HAP-1 (cell line): ENCODE data around the gene HDHD5.

Experiments
- DNase-seq, 2 experiments: peaks; one replicate each; pipeline ENCODE4 v3.0.0-alpha.2; 2016 to 2020; ENCODE audit warnings: low spot score in 2 of 2
- H3K27me3 ChIP-seq: fragments of 250-450 bp; sonication (Bioruptor Pico); 2 replicates; pipeline ENCODE4 v1.5.1; 2020; ENCODE audit warnings: low read depth, mild to moderate bottlenecking, moderate library complexity
- H3K36me3 ChIP-seq: fragments of 250-450 bp; sonication (Bioruptor Pico); replicated peaks from 2 replicates; pipeline ENCODE4 v1.5.1; 2020; ENCODE audit warnings: mild to moderate bottlenecking
- H3K4me1 ChIP-seq: fragments of 250-450 bp; sonication (Bioruptor Pico); 2 replicates; pipeline ENCODE4 v1.5.1; 2020; ENCODE audit warnings: mild to moderate bottlenecking
- H3K4me3 ChIP-seq: fragments of 250-450 bp; sonication (Bioruptor Pico); 2 replicates; pipeline ENCODE4 v1.5.1; 2020; ENCODE audit warnings: mild to moderate bottlenecking, moderate library complexity
- H3K9me3 ChIP-seq: fragments of 250-450 bp; sonication (Bioruptor Pico); 2 replicates; pipeline ENCODE4 v1.5.1; 2020; ENCODE audit warnings: mild to moderate bottlenecking, moderate library complexity
- in situ Hi-C: fragments of 300-500 bp; cut with MboI; formaldehyde crosslinking; loops from 3 replicates; pipeline ENCODE4 v1.14.3; 2020; ENCODE audit warnings: low sequenced_read_pairs, inconsistent platforms, mixed read lengths

Gene HDHD5

DNA sequence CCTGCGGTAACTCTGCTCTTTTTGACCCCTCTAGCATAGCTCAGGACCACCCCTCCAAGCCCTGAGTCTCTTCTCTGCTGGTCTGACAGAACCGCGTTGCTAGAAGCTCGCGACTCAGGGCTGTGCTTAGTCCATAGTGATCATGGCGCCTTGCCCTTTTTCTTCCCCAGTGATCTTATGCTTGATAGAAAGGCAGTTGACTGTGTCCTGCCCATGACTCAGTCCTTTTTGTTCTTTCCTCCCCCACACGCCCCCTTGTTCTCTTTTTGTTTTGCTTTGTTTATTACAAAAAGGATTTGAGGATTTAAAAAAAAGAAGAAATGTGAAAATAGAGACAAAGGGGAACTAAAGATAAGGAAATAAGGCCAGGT, 56.8 kb downstream of the HDHD5 start:
- Histone ChIP-seq H3K36me3 (peaks cover 51% of the 10 kb centered on the region), H3K27me3 (no peaks in the 10 kb centered on the region)
- in situ Hi-C loops, result no loop called here

DNA sequence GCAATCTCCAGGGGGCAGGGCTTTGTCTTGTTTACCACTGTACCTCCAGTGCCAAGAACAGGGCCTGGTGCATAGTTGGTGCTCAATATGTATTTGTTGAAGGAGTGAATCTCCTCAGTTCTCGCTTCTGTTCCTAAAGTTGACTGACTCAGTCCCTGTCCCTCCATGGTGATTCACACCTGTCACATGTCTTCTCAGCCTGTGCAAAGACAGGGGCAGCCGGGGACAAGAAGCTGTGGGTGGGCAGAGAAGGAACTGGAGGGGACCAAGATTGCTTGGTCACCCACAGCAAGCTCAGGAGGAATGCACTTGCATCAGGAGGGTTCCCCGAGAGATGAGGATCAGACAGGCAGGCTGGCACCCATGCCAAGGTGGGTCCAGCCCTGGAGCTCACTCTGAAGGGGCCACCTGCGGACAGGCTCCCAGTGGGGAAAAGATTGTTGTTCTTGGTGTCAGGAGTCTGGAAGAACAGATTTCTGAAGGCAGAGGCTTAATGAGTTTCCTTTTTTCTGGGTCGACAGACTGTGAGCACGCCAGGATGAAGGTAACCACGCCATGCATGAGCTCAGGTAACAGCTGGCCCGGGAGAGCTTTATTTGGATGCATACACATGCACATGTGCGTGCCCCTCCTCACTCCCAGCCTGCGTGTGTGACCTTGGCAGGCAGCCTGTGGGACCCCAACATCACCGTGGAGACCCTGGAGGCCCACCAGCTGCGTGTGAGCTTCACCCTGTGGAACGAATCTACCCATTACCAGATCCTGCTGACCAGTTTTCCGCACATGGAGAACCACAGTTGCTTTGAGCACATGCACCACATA, 57.4 kb downstream of the HDHD5 start:
- Histone ChIP-seq H3K9me3 (no peaks in the 10 kb centered on the region), H3K27me3 (no peaks in the 10 kb centered on the region), H3K4me1 (no peaks in the 10 kb centered on the region), H3K4me3 (no peak overlapping the region), H3K36me3 (peaks cover 48% of the 10 kb centered on the region)
- in situ Hi-C loops, result no loop called here
- DNase-seq, result no peak

More for the DNA sequence above, 56.8 kb downstream of the HDHD5 start:
- no peaks in the 10 kb centered on the region for H3K9me3 ChIP-seq
- DNase-seq, result no peak
- H3K4me3 ChIP-seq, result no peak overlapping the region
- no peaks in the 10 kb centered on the region for H3K4me1 ChIP-seq

DNA sequence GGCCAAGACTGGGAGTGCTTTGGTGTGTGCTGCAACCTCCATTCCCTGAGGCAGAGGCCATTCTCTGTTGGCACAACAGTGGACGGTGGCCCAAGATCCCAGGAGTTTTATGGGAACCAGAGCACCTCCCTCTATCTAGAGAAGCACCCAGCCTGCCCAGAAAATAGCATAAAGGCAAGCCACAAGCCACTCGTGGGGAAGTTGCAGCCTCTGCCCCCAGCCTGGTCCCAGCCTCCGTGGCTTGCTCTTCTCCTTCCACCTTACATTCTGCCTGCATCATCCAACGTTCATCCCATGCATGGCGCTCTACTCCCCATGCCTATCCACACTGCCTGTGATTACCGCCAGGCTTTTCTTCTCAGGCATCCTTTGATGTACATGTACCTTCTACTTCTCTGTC, 58.5 kb downstream of the HDHD5 start:
- in situ Hi-C loops, result no loop called here
- no peaks in the 10 kb centered on the region for H3K4me1 ChIP-seq
- H3K4me3 ChIP-seq, result no peak overlapping the region
- H3K27me3 ChIP-seq, result no peaks in the 10 kb centered on the region
- peaks cover 42% of the 10 kb centered on the region for H3K36me3 ChIP-seq
- DNase-seq, result no peak
- H3K9me3 ChIP-seq, result no peaks in the 10 kb centered on the region

DNA sequence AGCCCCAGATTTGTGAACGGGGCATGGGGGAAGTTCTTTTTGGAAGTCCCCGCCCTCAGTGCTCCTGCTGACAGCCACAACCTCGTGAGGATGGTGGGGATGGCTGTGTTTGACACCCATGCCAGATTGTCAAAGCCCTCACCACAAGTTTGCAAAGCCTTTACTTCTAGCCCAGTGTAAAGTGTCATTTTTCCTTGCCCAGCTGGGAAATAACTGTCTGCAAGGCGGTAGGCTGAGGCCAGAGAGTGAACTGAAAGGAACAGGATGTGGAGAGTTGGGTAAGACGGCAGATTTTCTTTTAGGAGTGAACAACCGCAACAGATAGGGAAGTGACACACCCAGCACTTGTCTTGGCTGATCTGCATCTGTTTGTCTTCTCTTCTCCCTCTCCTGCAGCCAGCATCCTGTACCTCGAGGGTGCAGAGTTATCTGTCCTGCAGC, 60.7 kb downstream of the HDHD5 start:
- no peak for DNase-seq
- no peak overlapping the region for H3K4me3 ChIP-seq

DNA sequence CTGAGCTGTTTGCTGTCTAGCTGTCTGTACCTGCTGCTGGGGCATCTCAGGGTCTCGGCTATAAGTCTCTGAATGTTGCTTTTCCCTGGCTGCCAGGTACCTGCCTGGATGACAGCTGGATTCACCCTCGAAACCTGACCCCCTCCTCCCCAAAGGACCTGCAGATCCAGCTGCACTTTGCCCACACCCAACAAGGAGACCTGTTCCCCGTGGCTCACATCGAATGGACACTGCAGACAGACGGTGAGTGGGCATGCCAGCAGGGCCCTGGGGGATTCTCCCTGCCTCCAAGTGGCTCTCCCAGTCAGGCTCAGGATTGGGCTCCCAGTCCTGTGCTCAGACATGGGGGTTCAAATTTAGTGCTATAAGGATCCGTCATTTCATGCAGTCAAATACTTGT, 61.4 kb downstream of the HDHD5 start:
- Histone ChIP-seq H3K4me1 (no peaks in the 10 kb centered on the region), H3K36me3 (peaks cover 31% of the 10 kb centered on the region), H3K9me3 (no peaks in the 10 kb centered on the region), H3K4me3 (no peak overlapping the region), H3K27me3 (no peaks in the 10 kb centered on the region)
- no peak for DNase-seq
- in situ Hi-C loops, result no loop called here

More for the DNA sequence above, 60.7 kb downstream of the HDHD5 start:
- Histone ChIP-seq H3K27me3 (no peaks in the 10 kb centered on the region), H3K4me1 (no peaks in the 10 kb centered on the region), H3K36me3 (peaks cover 37% of the 10 kb centered on the region), H3K9me3 (no peaks in the 10 kb centered on the region)
- in situ Hi-C loops, result no loop called here

DNA sequence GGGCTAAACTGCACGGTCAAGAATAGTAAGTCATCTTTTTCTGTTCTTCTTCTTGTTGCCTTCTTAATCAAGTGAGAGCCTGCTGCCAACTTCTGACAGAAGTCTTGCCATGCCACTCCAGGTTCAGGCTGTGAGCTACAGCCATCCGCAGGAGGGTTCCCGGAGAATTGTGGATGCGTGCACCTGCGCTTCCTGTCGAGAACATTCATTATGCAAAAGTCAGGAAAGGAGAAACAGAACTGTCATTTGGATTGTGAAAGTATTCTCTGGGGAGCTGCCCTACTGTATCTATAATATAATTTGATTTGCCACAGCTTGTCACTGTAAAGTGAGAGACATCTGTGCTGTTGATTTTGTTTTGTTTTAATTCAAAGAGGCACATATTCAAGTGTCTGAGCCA, 62.0 kb downstream of the HDHD5 start:
- H3K36me3 ChIP-seq, result peaks cover 25% of the 10 kb centered on the region
- in situ Hi-C loops, result no loop called here
- H3K9me3 ChIP-seq, result no peaks in the 10 kb centered on the region
- H3K27me3 ChIP-seq, result no peaks in the 10 kb centered on the region
- H3K4me3 ChIP-seq, result no peak overlapping the region
- H3K4me1 ChIP-seq, result no peaks in the 10 kb centered on the region
- DNase-seq, result no peak

DNA sequence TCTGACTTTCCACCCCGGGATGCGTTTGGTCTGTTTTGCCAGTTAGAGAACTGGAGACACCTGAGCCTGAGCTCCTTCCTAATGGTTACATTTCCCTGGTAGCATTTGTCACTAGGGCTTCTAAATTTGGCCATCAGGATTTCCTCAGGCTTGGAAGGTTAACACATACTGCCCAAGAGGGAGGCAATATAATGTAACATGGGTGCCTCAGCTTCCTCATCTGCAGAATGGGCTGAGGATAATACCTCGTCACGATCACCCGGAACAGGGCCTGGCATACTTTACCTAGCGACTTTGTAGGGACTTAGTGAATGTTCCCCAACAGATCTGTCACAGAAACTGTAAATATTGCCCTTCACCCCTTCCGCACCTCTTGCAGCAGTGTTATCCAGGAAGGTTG, 63.0 kb downstream of the HDHD5 start:
- no peaks in the 10 kb centered on the region for H3K9me3 ChIP-seq
- H3K4me1 ChIP-seq, result no peaks in the 10 kb centered on the region
- no peak for DNase-seq
- H3K27me3 ChIP-seq, result no peaks in the 10 kb centered on the region
- in situ Hi-C loops, result no loop called here
- H3K4me3 ChIP-seq, result no peak overlapping the region
- peaks cover 15% of the 10 kb centered on the region for H3K36me3 ChIP-seq

DNA sequence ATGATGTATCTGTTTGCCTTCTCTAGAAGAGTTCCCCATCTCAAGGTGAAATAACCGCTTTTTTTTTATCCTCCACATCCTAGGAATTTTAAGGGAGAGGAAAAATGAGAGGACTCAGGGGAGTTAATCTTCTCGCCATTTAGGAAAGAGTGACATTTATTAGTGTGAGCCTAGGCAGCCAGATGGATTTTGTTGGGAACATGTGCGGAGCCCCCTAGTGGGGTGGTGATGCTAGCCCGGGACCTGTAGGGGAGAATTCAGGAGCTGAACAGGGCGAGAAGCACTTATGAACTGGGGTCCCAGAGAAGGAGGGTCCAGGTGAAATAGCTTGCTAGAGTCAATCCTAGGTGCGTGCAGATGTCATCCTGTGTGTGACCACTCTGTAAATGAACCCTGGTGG, 63.5 kb downstream of the HDHD5 start:
- H3K36me3 ChIP-seq, result peaks cover 10% of the 10 kb centered on the region
- H3K4me3 ChIP-seq, result no peak overlapping the region
- H3K27me3 ChIP-seq, result no peaks in the 10 kb centered on the region
- no peaks in the 10 kb centered on the region for H3K9me3 ChIP-seq
- in situ Hi-C loops, result no loop called here
- H3K4me1 ChIP-seq, result no peaks in the 10 kb centered on the region
- peak; percentile 30 to 54 for DNase-seq

DNA sequence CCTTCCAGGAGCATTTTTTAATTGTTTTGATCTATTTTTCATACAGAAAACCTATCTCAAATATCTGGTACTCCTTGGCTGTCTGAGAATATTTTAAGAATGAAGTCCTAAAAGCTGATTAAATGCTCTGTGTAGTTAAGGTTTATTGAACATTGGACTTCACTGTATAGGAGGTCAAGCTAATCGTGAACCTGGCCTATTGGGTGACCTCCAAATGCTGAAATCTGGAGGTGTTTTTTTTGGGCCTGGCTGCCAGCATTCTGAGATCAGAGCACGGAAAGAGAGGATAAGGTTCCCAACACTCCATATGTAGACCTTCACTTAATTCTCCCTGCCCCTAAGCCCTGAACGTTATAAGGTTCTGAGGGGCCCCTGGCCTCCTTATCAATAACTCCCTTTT, 66.0 kb downstream of the HDHD5 start:
- Histone ChIP-seq H3K4me3 (no peak overlapping the region), H3K27me3 (no peaks in the 10 kb centered on the region), H3K9me3 (no peaks in the 10 kb centered on the region), H3K4me1 (no peaks in the 10 kb centered on the region; the same call in 1 of the 2 replicates), H3K36me3 (no peaks in the 10 kb centered on the region)
- DNase-seq, result no peak
- in situ Hi-C loops, result no loop called here

DNA sequence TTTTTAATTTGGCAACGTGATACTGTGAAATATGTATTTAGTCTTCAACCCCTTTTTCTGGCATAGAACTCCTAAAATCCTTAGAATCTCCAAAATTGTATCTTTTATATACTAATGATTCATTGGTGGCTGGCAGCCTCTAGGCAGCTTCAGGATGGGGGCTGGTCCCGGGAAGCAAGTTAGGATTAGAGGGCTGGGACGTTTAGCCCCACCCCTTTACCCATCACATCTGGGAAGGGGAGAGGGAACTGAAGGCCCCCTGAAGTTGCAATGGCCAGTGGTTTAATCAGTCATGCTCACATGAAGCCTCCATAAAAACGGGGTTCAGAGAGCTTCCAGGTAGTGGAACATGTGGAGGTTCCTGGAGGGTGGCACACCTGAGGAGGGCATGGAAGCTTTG, 67.2 kb downstream of the HDHD5 start:
- no peaks in the 10 kb centered on the region; the same call in 1 of the 2 replicates for H3K4me1 ChIP-seq
- no peaks in the 10 kb centered on the region for H3K36me3 ChIP-seq
- DNase-seq, result no peak
- H3K27me3 ChIP-seq, result no peaks in the 10 kb centered on the region
- no peaks in the 10 kb centered on the region for H3K9me3 ChIP-seq
- in situ Hi-C loops, result no loop called here
- H3K4me3 ChIP-seq, result no peak overlapping the region

DNA sequence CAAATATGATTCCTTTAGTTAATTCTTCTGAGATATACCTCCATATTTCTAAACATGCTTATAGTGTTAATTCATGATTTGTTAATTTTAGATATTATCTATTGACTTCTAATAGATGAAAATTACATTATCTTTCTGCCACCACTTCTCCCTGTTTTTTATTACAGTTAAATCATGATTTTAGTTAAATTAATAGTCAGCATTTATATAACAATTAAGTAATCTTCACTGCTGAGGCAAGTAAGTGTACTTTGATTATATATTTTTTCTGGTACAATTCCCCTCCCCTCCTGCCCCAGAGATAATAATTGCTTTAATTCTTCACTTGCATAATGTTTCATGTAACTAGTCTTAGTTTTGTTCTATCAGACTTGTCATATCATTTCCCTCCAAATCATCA, 68.5 kb downstream of the HDHD5 start:
- no peak overlapping the region for H3K4me3 ChIP-seq
- in situ Hi-C loops, result no loop called here
- no peak for DNase-seq
- H3K4me1 ChIP-seq, result peaks cover 8% of the 10 kb centered on the region; the same call in 1 of the 2 replicates
- no peaks in the 10 kb centered on the region for H3K9me3 ChIP-seq
- H3K27me3 ChIP-seq, result no peaks in the 10 kb centered on the region
- H3K36me3 ChIP-seq, result no peaks in the 10 kb centered on the region
